Measurements from ENCODE around the gene KLHL17.

Gene KLHL17

DNA sequence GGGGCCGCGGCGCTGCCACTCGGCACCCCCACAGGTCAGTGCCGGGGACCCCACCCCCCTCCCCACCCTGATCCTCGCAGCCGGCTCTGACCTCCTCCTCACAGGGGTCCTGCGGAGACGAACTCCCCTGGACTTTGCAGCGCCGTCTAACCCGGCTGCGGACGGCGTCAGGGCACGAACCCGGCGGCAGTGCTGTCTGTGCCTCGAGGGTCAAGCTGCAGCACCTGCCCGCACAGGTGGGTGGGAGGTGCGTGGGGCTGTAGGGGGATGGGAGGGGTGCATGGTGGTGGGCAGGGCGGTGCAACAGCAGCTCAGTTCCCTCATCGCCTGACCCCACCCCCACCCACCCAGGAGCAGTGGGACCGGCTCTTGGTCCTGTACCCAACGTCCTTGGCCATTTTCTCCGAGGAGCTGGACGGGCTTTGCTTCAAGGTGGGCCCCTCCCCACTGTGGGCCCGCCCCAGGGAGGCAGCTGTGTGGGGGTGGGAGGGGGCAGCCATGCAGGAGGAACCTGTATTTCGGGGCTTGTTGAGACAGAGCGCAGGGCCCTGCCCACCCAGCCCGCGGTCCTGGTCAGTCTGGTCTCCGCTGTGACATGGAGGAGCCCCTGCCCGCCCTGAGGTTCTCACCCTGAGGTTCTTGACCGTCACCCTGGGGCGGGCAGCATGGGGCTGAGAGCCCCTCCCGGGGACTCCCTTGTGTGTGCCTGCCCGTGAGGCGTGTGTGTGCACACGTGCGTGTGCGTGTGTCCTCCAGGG is 10.8 kb downstream of the KLHL17 start:
- H3F3A ChIP-seq (ENCODE audit: insufficient read depth, low read length): no peaks in the 10 kb centered on the region
- no peak overlapping the region for H2AFZ ChIP-seq (ENCODE audit: low read length)
- H4K20me1 ChIP-seq (ENCODE audit: insufficient read depth, low read length): no peaks in the 10 kb centered on the region
- H3K27me3 ChIP-seq (ENCODE audit: insufficient read depth, low read length): peaks cover 6% of the 10 kb centered on the region; the same call in 1 of the 2 replicates
- no peak overlapping the region for H3K4me2 ChIP-seq (ENCODE audit: low read length)
- H3K9me3 ChIP-seq (ENCODE audit: low read length): no peaks in the 10 kb centered on the region
- H3K4me1 ChIP-seq (ENCODE audit: insufficient read depth, low read length, severe bottlenecking): peaks cover 15% of the 10 kb centered on the region
- no peak overlapping the region for H3K4me3 ChIP-seq (ENCODE audit: low read depth, low read length, poor library complexity, severe bottlenecking)
- no peaks in the 10 kb centered on the region for H3K79me2 ChIP-seq (ENCODE audit: insufficient read depth, low read length)
- H3K27ac ChIP-seq (ENCODE audit: low read depth, low read length, poor library complexity, severe bottlenecking): no peak overlapping the region
- no peaks in the 10 kb centered on the region for H3K9me2 ChIP-seq (ENCODE audit: low read depth, low read length)
- no peak for TF ChIP-seq EZH2 (IDR thresholded peaks at IDR 0.05; ENCODE audit: borderline replicate concordance, low read length)
- TF ChIP-seq, protein P1, sequence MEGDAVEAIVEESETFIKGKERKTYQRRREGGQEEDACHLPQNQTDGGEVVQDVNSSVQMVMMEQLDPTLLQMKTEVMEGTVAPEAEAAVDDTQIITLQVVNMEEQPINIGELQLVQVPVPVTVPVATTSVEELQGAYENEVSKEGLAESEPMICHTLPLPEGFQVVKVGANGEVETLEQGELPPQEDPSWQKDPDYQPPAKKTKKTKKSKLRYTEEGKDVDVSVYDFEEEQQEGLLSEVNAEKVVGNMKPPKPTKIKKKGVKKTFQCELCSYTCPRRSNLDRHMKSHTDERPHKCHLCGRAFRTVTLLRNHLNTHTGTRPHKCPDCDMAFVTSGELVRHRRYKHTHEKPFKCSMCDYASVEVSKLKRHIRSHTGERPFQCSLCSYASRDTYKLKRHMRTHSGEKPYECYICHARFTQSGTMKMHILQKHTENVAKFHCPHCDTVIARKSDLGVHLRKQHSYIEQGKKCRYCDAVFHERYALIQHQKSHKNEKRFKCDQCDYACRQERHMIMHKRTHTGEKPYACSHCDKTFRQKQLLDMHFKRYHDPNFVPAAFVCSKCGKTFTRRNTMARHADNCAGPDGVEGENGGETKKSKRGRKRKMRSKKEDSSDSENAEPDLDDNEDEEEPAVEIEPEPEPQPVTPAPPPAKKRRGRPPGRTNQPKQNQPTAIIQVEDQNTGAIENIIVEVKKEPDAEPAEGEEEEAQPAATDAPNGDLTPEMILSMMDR (IDR thresholded peaks at IDR 0.05; ENCODE audit: low read length): no peak
- H3K36me3 ChIP-seq (ENCODE audit: insufficient read depth, low read length): no peaks in the 10 kb centered on the region
- H3K9ac ChIP-seq (ENCODE audit: low read length): no peak overlapping the region

DNA sequence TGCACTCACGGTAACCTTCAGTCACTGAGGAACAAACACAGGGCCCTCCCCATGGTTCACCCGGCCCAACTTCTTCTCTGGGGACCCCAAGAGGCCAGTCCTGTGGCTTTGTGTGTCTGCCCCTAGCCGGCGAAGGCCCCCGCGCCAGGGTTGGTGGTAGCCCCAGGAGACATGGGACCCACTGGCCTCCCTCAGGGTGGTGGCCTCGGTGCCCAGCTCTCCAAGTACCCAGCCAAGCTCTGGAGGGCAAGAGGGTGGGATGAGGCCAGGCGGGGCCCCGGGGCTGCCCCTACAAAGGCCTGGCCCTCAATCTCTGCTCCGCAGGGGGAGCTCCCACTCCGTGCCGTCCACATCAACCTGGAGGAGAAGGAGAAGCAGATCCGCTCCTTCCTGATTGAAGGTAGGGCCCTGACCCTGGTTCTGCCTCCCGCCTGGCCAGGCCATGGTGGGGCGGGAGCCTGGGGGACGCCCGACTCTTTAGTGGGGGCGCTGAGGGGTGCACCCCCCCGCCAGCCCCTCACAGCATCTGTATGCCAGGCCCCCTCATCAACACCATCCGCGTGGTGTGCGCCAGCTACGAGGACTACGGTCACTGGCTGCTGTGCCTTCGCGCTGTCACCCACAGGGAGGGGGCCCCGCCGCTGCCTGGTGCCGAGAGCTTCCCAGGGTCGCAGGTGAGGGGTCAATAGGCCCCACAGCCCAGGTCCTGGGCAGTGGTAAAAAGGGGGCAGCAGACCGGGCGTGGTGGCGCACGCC is 11.5 kb downstream of the KLHL17 start:
- Histone ChIP-seq H3K4me3 (ENCODE audit: low read depth, low read length, poor library complexity, severe bottlenecking) (no peak overlapping the region), H3K9me3 (ENCODE audit: low read length) (no peaks in the 10 kb centered on the region), H4K20me1 (ENCODE audit: insufficient read depth, low read length) (no peaks in the 10 kb centered on the region), H3K9ac (ENCODE audit: low read length) (no peak overlapping the region), H3K27ac (ENCODE audit: low read depth, low read length, poor library complexity, severe bottlenecking) (no peak overlapping the region), H3K4me2 (ENCODE audit: low read length) (no peak overlapping the region), H2AFZ (ENCODE audit: low read length) (no peak overlapping the region), H3K36me3 (ENCODE audit: insufficient read depth, low read length) (no peaks in the 10 kb centered on the region), H3K9me2 (ENCODE audit: low read depth, low read length) (no peaks in the 10 kb centered on the region), H3K4me1 (ENCODE audit: insufficient read depth, low read length, severe bottlenecking) (peaks cover 10% of the 10 kb centered on the region), H3K27me3 (ENCODE audit: insufficient read depth, low read length) (peaks cover 6% of the 10 kb centered on the region; the same call in 1 of the 2 replicates), H3F3A (ENCODE audit: insufficient read depth, low read length) (no peaks in the 10 kb centered on the region), H3K79me2 (ENCODE audit: insufficient read depth, low read length) (no peaks in the 10 kb centered on the region)
- TF ChIP-seq, protein P1 (IDR thresholded peaks at IDR 0.05; ENCODE audit: low read length): no peak
- no peak for TF ChIP-seq EZH2 (IDR thresholded peaks at IDR 0.05; ENCODE audit: borderline replicate concordance, low read length)

DNA sequence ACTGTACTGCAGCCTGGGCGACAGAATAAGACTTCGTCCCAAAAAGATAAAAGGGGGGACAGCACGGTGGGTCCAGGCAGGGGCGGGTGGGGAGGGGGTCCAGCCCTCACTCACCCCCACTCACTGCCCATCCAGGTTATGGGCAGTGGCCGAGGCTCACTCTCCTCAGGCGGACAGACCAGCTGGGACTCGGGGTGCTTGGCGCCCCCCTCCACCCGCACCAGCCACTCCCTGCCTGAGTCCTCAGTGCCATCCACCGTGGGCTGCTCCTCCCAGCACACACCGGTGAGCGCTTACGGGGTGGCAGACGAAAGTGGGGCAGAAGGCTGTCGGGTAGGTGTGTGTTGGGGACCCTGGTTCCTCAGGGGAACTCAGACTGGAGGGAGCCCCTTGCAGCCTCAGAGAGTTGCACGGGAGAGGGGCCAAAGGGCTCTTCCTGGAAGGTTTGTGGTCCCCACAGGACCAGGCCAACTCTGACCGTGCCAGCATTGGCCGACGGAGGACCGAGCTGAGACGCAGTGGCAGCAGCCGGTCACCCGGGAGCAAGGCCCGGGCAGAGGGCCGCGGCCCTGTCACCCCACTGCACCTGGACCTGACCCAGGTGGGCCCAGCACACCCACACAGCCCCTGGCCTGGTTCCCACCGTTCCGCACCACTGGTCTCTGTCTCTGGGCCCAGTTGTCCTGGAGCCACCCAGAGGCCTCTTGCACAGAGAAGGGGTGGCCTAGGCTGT is 12.5 kb downstream of the KLHL17 start:
- H2AFZ ChIP-seq (ENCODE audit: low read length): no peak overlapping the region
- no peaks in the 10 kb centered on the region for H3K36me3 ChIP-seq (ENCODE audit: insufficient read depth, low read length)
- H3K4me3 ChIP-seq (ENCODE audit: low read depth, low read length, poor library complexity, severe bottlenecking): no peak overlapping the region
- peaks cover 6% of the 10 kb centered on the region; the same call in 1 of the 2 replicates for H3K27me3 ChIP-seq (ENCODE audit: insufficient read depth, low read length)
- no peaks in the 10 kb centered on the region for H3K9me2 ChIP-seq (ENCODE audit: low read depth, low read length)
- no peaks in the 10 kb centered on the region for H3F3A ChIP-seq (ENCODE audit: insufficient read depth, low read length)
- TF ChIP-seq, protein P1 (IDR thresholded peaks at IDR 0.05; ENCODE audit: low read length): no peak
- no peak for TF ChIP-seq EZH2 (IDR thresholded peaks at IDR 0.05; ENCODE audit: borderline replicate concordance, low read length)
- no peak overlapping the region for H3K4me2 ChIP-seq (ENCODE audit: low read length)
- no peaks in the 10 kb centered on the region for H4K20me1 ChIP-seq (ENCODE audit: insufficient read depth, low read length)
- no peaks in the 10 kb centered on the region for H3K9me3 ChIP-seq (ENCODE audit: low read length)
- H3K27ac ChIP-seq (ENCODE audit: low read depth, low read length, poor library complexity, severe bottlenecking): no peak overlapping the region
- H3K9ac ChIP-seq (ENCODE audit: low read length): no peak overlapping the region
- H3K79me2 ChIP-seq (ENCODE audit: insufficient read depth, low read length): no peaks in the 10 kb centered on the region
- H3K4me1 ChIP-seq (ENCODE audit: insufficient read depth, low read length, severe bottlenecking): peaks cover 7% of the 10 kb centered on the region
